Measurements from ENCODE around the gene PAOX.
"Not testable (repeated sequence)": the region's sequence is repeated elsewhere in the genome, so short reads cannot be mapped to it uniquely, and the experiment has no call there.

PAOX gene

GRCh38 chr10:133411523-133412380, 32.7 kb downstream of the PAOX start:
- DNase-seq (ENCODE audit: extremely low read depth, low read depth) = no peak
- H3K4me3 ChIP-seq (replicated peaks; ENCODE audit: low read depth, low read length) = no peak overlapping the region
- TF ChIP-seq CTCF (IDR thresholded peaks at IDR 0.05; ENCODE audit: low read depth, low read length, missing control alignments) = no peak

GRCh38 chr10:133412381-133412711, 33.3 kb downstream of the PAOX start:
- TF ChIP-seq CTCF (IDR thresholded peaks at IDR 0.05; ENCODE audit: low read depth, low read length, missing control alignments) = no peak
- no peak for DNase-seq (ENCODE audit: extremely low read depth, low read depth)
- H3K4me3 ChIP-seq (replicated peaks; ENCODE audit: low read depth, low read length) = no peak overlapping the region

- not testable (repeated sequence) for H3K4me3 ChIP-seq (replicated peaks; ENCODE audit: low read depth, low read length)
These were observed 35.3 kb downstream of the PAOX start for GRCh38 chr10:133414401-133414800.

GRCh38 chr10:133415752-133416151, 36.7 kb downstream of the PAOX start:
- DNase-seq (ENCODE audit: extremely low read depth, low read depth) = no peak
- no peak overlapping the region for H3K4me3 ChIP-seq (replicated peaks; ENCODE audit: low read depth, low read length)
- TF ChIP-seq CTCF (IDR thresholded peaks at IDR 0.05; ENCODE audit: low read depth, low read length, missing control alignments) = no peak

More at GRCh38 chr10:133414401-133414800, 35.3 kb downstream of the PAOX start:
- DNase-seq (ENCODE audit: extremely low read depth, low read depth) = not testable (repeated sequence)

GRCh38 chr10:133418289-133418993, 39.4 kb downstream of the PAOX start:
- no peak for TF ChIP-seq CTCF (IDR thresholded peaks at IDR 0.05; ENCODE audit: low read depth, low read length, missing control alignments)
- no peak for DNase-seq (ENCODE audit: extremely low read depth, low read depth)
- no peak overlapping the region for H3K4me3 ChIP-seq (replicated peaks; ENCODE audit: low read depth, low read length)

GRCh38 chr10:133419211-133419950, 40.3 kb downstream of the PAOX start:
- no peak for DNase-seq (ENCODE audit: extremely low read depth, low read depth)
- TF ChIP-seq CTCF (IDR thresholded peaks at IDR 0.05; ENCODE audit: low read depth, low read length, missing control alignments) = no peak

GRCh38 chr10:133420028-133420427, 41.0 kb downstream of the PAOX start:
- no peak for TF ChIP-seq CTCF (IDR thresholded peaks at IDR 0.05; ENCODE audit: low read depth, low read length, missing control alignments)
- no peak for DNase-seq (ENCODE audit: extremely low read depth, low read depth)
- H3K4me3 ChIP-seq (replicated peaks; ENCODE audit: low read depth, low read length) = no peak overlapping the region

More at GRCh38 chr10:133419211-133419950, 40.3 kb downstream of the PAOX start:
- H3K4me3 ChIP-seq (replicated peaks; ENCODE audit: low read depth, low read length) = no peak overlapping the region
